HPDE6-E6E7 (cell line): ENCODE results near the gene C6orf47.

Source experiments
- DNase-seq: peaks from one replicate; pipeline ENCODE4 v3.0.0; 2011; ENCODE audit warnings: missing footprints; ENCODE audit errors: extremely low spot score

C6orf47 gene

GRCh38 chr6:31687860-31688693, 27.5 kb upstream of the C6orf47 start:
- DNase-seq, result no peak

DNA sequence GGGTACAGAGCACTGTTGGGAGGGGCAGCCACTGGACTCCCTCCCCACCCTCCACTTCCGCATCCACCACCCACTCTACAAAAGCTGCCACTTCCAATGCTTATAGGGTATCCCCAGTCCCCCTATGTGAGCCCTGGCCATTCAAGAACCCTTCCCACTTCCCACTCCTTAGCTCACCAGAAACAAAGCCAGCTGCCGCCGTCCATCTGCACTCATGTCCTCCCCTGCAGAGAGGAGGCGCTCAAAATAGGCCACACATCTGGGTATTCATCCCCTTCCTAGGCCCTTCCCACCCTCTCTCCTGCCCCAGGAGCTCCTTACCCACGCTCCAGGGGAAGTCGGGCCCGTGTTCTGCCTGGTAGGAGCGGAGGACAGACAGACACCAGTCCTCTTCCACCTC, 26.7 kb upstream of the C6orf47 start:
- DNase-seq, result no peak

DNA sequence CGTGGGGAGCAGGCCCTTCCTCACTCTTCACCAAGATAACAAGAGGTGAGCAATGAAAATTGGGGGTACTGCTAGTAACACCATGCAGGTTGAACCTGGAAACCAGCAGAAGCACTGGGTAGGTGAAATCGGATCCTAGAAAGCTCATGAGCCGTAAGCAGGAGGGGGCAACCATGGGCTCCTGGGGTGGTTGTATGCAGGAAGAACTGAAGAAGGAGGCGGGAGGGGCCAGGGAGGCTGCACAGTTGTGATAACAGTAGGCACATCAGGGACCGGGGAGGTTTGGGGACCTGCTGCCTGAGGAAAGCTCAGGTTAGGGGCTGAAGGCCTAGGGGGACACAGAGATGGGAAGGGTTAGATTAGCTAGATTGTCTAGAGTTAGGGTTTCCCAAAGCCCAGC, 25.9 kb upstream of the C6orf47 start:
- no peak for DNase-seq

- DNase-seq, result no peak
Measured at GRCh38 chr6:31683591-31683990, 23.0 kb upstream of the C6orf47 start.

DNA sequence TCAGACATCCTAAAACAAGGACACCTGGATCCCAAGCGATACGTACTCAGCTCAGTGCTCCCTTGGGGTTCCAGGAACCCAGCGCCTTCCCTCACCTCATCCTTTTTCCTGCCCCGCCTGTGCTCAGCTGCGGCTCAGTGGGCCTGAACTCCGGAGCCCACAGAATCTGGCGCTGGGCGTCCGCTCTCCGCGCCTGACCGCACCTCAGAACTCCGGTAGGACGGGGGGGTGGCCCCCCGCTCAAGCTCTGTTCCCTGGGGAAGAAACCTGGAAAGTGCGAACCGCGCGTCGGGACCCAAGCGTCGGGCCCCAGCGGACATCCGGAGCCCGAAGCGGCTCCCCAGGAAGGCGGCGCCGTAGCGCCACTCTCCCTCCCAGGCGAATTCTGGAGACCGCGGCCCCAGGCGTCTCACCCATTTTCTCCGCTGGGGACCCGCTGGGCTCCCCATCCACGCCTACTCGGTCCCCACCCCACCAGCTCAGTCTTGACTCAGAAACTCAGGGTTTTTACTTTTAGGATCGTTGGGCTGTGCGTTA, 20.6 kb upstream of the C6orf47 start:
- DNase-seq, result no peak

GRCh38 chr6:31680226-31681134, 19.9 kb upstream of the C6orf47 start, which contains the start of gene LY6G5C:
TSS of gene LY6G5C (minus strand) at chr6:31681067. CDS start at chr6:31680373, 694 bp downstream.
- DNase-seq, result peak; percentile 69

DNA sequence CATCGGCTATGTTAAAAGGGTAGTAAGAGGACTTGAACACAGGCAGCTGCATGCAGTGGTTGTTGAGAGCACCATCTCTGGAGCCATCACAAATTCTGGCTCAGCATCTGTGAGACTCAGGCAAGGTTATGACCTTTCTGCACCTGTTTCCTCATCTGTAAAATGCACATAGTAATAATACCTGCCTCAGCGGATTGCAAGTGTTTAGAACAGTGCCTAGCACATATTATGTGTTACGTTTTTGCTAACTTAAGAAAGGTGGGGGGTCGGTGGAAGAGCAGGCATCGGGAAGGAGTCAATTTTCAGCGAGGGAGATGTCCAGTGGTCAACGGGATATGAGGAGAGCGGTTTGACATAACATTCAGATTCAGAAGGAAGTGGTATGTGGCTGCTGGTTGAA, 17.4 kb upstream of the C6orf47 start:
- DNase-seq, result no peak

- no peak for DNase-seq
Measured at GRCh38 chr6:31676904-31677303, 16.3 kb upstream of the C6orf47 start.

DNA sequence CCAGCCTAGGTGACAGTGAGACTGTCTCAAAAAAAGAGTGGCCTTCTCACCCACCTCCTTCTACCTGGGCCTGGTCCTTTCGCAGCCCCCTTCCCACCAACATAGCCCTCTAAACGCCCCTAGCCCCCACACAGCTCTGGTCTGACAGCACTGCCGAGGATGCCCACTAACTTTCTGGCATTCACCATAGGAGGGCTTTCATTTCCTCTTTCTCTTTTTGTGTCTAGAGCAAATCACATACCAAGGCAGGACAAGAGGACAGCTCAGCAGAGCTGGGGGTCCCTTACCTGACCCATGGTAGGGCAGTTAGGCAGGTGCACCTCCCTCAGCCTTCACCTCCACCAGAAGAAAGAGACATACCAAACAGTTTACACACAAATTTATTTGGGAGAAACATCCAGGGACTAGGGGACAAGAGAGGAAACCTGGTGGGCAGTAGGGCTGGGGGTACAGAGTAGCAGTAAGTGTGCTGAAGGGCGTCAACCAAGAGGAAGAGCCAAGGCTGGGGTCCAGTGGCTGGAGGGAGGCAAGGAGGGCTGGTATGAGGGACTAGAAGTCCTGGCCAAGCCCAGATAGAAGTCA, 15.8 kb upstream of the C6orf47 start:
- no peak for DNase-seq

GRCh38 chr6:31669676-31670075, 9.1 kb upstream of the C6orf47 start, which contains the start of gene LY6G5B:
TSS of gene LY6G5B (plus strand) at chr6:31669976. CDS start at chr6:31670951, 975 bp downstream.
- no peak for DNase-seq

DNA sequence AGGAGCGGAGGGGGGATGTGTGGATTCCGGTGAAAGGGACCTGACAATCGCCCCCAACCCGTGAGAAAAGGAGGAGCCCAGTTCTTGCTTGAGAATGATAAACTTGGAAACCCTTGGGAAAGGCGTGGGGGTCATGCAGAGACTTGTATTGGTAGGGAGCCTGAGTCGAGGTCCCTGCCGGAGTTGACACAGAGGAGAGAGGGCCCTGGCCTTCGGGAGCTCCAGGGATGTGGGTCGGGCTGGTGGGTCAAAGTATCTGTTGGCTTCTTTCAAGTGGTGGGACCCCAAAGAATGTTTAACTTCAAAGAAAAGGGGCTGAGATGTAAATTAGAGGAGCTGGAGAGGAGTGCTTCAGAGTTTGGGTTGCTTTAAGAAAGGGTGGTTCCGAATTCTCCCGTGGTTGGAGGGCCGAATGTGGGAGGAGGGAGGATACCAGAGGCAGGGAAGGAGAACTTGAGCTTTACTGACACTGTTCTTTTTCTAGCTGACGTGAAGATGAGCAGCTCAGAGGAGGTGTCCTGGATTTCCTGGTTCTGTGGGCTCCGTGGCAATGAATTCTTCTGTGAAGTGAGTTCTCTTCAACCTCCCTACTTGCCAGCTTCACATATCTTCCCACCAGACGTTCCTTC, 5.9 kb upstream of the C6orf47 start:
- DNase-seq, result no peak

DNA sequence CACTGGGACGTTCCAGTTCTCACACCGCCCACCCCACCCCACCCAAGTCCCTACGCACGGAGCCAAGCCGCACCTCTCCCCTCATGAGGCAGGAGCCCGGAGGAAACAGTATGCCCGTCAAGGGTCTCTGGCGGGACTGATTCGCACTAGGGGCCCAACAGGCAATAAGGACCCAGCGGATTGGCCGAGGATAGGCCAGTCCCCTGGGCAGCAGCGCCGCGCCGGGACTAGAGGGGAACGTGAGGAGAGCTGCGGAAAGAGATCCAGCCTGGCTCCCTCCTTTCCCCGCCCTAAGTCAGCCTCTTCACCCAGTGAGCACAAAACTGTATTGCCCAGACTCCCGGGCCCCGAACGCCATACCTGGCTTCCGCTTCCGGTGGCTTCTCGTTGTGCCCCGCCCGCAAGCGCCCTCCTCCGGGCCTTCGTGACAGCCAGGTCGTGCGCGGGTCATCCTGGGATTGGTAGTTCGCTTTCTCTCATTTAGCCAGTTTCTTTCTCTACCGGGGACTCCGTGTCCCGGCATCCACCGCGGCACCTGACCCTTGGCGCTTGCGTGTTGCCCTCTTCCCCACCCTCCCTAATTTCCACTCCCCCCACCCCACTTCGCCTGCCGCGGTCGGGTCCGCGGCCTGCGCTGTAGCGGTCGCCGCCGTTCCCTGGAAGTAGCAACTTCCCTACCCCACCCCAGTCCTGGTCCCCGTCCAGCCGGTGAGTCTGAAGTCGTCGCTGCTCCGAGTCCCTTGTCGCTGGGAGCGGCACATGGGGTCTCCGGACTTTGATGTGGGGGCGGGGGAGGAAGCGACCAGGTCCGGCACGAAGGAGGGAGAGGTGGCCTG, 5.1 kb upstream of the C6orf47 start, which contains the start of gene CSNK2B:
Gene CSNK2B (plus strand): TSS at position 580 of the 836 bp plus-strand sequence. CDS start 752 bp downstream, outside the sequence.
- DNase-seq, result peak; percentile 96

GRCh38 chr6:31664790-31665500, 4.4 kb upstream of the C6orf47 start, which contains the start of gene GPANK1:
TSS of gene GPANK1 (minus strand) at chr6:31664997. CDS start at chr6:31664478, 519 bp downstream.
- peak; percentile 70 for DNase-seq

DNA sequence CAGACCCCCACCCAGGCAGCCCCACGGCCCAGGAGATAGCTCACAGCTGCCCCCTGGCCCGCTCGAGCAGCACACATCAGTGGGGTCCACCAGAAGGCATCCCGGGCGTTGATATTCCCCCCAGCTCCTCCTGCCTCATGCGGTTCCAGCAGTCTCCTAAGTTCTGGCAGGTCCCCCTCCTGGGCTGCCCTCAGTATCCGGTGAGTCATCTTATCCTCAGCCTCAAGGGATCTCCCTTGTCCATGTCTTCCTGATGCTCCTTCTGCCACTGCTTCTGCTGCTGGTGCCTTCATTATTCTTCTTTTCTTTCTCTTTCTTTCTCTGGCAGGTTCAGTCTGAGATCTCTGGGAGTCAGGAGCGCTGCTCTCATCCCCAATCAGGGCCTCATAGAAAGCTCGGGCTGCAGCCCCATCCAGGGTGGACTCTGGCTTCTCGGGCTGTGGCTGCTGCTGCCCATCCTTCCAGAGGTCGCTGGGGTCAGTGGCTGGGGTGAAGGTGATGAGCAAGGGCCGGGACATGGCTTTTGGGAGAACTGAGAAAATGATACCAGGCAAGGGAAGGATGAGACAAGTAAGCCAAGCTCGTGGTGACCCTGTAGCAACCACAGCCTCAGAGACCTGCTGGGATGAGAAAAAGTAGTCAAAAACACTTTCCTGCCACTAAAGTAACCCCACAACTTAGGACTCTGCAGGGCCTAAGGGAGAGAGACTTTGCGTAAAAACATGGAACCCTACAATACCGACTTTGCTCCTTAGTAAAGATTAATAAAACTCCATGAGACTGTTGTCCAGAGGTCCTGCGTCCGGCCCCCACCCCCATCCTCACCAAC, 3.6 kb upstream of the C6orf47 start:
- DNase-seq, result no peak

- DNase-seq, result no peak
Measured at GRCh38 chr6:31663126-31663960, 2.8 kb upstream of the C6orf47 start.

DNA sequence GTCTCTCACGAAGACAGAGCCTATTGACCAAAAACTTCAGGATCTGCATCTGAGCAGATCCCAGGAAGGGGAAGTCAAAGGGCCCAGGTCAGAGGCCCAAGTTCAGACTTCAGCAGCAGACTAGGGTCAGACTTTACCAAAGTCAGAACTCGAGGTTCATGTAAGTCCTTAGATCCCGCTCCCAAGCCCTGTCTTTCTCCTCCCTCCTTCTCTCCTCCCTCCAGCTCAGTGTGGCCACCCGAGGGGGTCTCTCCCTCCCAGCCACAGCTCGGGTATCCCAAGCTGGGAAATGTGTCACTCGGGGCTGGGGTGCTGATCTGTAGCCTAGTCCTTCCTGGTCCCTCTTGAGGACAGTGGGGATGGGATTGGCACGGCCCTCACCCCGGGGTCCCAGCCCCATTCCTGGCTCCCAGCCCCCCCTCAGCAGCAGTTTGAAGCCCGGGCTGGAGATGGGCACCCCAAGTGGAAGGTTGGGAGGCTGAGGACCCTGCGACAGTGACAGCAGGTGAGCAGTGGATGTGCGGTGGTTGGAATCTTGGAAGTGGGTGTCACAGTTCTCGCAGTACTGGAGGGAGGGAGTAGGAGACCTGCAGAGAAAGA, 1.6 kb upstream of the C6orf47 start:
- DNase-seq, result no peak
